ENCODE measurements around the gene TACC2. TPM values are rescaled to one million over a fixed set of nuclear protein-coding genes. Genes with fewer than 3 reads are reported as not detected.
"Not testable (repeated sequence)": the region's sequence is repeated elsewhere in the genome, so short reads cannot be mapped to it uniquely, and the experiment has no call there.

Gene TACC2
- total RNA-seq, 1 donor from 2014 or later, result 349 TPM

DNA sequence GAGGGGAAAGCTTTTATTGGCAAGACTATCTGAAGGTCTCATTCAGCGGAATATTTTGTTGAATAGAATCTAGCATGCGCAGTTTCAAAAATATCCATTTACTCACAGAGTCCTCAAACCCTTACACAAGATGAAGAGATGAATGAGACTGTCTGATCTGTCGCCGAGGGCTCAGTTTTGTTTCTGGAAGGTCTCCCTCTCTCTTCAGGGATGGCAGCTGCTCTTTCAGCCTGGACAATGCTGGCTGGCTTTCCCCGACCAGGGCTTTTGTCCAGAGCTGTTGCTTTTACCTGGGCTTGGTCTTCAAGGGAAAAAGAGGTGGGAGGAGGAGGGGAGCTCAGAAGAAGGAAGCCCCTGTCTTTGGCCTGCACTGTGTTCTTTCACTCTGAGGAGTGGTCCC is 200.2 kb downstream of the TACC2 start:
- ATAC-seq (ENCODE audit: poor library complexity) (no peak), DNase-seq (no peak)
- intact Hi-C loops (cut with DNase I), result no loop called here

GRCh38 chr10:122190176-122190943 is 201.4 kb downstream of the TACC2 start:
- ATAC-seq (ENCODE audit: poor library complexity) (no peak), DNase-seq (no peak)
- intact Hi-C loops (cut with DNase I), result no loop called here

DNA sequence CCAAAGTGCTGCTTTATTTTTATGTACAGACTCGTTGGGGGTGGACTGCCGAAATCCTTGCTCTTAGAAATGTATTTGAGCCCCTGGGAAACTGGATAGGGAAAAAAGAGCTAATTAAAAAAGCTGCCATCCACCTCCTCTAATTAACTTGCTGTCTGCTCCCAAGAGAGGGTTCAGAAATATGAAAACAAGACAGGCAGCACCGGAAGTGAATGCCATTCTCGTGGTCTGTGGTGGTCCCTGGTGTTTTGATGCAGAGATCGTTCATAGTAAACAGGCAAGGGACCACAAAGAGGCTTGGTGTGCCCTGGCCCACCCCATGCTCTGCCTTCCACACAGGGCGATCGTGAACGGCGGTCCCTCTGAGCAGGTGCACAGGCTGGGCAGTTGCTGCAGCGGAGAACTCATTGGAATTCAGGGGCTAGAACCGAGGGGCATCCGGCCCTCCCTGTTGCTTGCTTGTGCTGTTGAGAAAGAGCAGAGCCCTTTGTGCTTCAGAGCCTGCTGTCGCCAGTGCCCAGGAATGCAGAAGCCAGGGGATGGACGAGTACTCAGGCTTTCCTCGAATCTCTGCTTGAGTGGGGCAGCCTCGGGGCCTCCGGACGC is 203.1 kb downstream of the TACC2 start:
- ATAC-seq (ENCODE audit: poor library complexity) (peak; percentile 44), DNase-seq (no peak)
- intact Hi-C loops (cut with DNase I), result no loop called here

- ATAC-seq (ENCODE audit: poor library complexity) (no peak), DNase-seq (peak; percentile 26)
- intact Hi-C loops (cut with DNase I), result no loop called here
Observed at GRCh38 chr10:122194251-122194650, 205.3 kb downstream of the TACC2 start.

GRCh38 chr10:122196218-122196617 is 207.3 kb downstream of the TACC2 start:
- DNase-seq (no peak), ATAC-seq (ENCODE audit: poor library complexity) (no peak)
- intact Hi-C loops (cut with DNase I), result no loop called here

GRCh38 chr10:122197611-122198222 is 208.8 kb downstream of the TACC2 start:
- ATAC-seq (ENCODE audit: poor library complexity), result no peak
- DNase-seq, result no peak
- intact Hi-C loops (cut with DNase I), result no loop called here

- DNase-seq, result peak; percentile 54
- peak; percentile 74 for ATAC-seq (ENCODE audit: poor library complexity)
- intact Hi-C loops (cut with DNase I), result no loop called here
Observed at GRCh38 chr10:122198631-122199030, 209.7 kb downstream of the TACC2 start.

GRCh38 chr10:122199070-122199469 is 210.1 kb downstream of the TACC2 start:
- DNase-seq (peak; percentile 78), ATAC-seq (ENCODE audit: poor library complexity) (peak; percentile 90)
- intact Hi-C loops (cut with DNase I), result no loop called here

DNA sequence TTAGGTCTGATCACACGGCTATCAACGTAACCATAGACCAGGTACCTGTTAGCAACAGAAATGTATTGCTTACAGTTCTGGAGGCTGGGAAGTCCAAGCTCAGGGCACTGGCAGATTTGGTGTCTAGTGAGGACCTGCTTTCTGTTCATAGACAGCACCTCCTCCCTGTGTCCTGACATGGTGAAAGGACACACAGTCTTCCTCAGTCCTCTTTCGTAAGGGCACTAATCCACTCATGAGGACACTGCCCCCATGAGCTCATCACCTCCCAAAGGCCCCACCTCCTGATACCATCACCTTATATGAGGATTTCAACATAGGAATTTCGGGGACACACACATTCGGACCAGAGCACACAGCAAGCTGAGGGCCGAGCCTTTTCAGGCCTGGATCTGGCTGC is 210.7 kb downstream of the TACC2 start:
- DNase-seq (no peak), ATAC-seq (ENCODE audit: poor library complexity) (peak; percentile 13)
- intact Hi-C loops (cut with DNase I), result no loop called here

GRCh38 chr10:122201401-122201800 is 212.4 kb downstream of the TACC2 start:
- ATAC-seq (ENCODE audit: poor library complexity), result no peak
- DNase-seq, result no peak
- intact Hi-C loops (cut with DNase I), result no loop called here

DNA sequence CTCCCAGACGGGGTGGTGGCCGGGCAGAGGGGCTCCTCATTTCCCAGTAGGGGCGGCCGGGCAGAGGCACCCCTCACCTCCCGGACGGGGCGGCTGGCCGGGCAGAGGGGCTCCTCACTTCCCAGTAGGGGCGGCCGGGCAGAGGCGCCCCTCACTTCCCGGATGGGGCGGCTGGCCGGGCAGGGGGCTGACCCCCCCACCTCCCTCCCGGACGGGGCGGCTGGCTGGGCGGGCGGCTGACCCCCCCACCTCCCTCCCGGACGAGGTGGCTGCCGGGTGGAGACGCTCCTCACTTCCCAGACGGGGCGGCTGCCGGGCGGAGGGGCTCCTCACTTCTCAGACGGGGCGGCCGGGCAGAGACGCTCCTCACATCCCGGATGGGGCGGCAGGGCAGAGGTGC is 214.2 kb downstream of the TACC2 start:
- ATAC-seq (ENCODE audit: poor library complexity); DNase-seq; intact Hi-C loops (cut with DNase I): not testable (repeated sequence)

DNA sequence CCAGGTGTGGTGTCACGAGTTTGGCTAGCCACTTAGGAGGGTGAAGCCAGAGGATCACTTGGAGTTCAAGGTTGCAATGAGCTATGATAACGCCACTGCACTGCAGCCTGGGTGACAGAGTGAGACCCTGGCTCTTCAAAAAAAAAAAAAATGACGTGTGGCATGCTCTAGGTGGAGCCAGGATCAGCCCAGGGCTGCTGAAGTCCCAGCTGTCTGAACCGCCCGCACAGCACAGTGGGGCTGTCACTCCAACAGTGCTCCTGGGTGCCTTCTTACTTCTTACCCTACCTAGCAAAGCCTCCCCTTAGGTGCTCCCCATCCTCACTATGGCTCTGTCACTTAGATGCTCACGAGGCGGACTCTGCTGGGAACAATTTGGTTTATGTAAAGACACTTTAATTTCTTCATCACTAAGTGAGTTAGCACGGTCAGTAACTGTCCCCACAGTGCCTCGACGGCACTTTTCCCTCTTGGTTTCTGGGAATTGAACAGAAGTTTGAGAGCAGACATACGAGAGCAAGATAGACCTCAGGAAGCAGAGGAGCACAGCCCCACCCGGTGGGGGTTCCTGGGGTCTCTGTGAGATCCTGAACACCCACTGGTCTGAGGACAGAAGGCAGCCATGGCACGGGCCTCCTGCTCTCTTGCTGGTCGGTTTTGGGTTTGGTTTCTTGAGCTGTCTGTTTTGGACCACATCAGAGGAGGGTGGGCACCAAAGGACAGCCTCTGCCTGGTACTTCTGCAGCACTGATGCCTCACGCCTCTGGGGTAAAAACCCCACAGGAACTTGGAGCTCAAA is 215.9 kb downstream of the TACC2 start:
- ATAC-seq (ENCODE audit: poor library complexity) (peak; percentile 39), DNase-seq (no peak)
- intact Hi-C loops (cut with DNase I), result no loop called here

DNA sequence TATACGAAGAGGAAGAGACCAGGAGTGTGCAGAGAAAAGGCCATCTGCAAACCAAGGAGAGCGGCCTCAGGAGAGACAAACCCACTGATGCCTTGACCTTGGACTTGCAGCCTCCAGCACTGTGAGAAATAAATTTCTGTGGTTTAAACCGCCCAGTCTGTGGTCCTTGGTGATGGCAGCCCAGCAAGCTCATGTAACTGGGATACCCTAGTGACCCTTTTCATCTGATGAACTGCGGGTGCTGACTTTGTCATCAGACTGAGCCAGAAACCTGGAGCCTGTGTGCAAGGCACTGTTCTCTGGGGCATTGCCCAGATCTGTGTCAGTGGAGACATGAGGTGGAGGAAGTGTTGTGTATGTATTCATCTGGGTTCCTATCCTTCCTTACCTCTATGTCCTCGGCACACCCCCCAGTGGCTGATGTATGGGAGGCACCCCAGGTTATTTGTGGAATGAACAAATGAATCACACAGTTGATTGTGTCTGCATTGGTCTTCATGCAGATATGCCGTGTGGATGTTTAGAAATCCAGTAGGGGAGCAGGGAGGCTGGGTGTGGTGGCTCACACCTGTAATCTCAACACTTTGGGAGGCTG is 217.6 kb downstream of the TACC2 start:
- intact Hi-C loops (cut with DNase I), result no loop called here
- DNase-seq (peak; percentile 6), ATAC-seq (ENCODE audit: poor library complexity) (no peak)

- DNase-seq (peak; percentile 26), ATAC-seq (ENCODE audit: poor library complexity) (no peak)
- intact Hi-C loops (cut with DNase I), result no loop called here
Observed at GRCh38 chr10:122207163-122207562, 218.2 kb downstream of the TACC2 start.

DNA sequence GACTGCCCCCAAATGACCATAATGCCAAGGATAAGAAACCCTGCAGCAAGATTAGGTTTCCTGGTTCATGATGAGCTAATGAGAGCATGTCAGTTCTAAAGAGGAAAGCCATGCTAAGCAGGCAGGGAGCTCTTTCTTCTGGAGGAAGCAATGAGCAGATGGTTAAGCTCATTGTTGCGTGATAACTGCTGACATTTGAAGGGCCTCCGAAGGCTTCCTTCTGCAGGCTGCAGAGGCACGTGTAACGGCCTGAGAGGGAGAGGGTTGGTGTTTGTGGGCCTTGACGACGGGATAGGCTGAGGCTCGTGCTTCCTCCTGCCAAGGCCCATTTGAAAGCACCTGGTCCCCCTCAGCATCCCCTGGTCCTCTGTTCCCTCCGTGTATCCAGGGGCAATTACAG is 218.6 kb downstream of the TACC2 start:
- DNase-seq (peak; percentile 32), ATAC-seq (ENCODE audit: poor library complexity) (peak; percentile 34)
- intact Hi-C loops (cut with DNase I), result no loop called here

DNA sequence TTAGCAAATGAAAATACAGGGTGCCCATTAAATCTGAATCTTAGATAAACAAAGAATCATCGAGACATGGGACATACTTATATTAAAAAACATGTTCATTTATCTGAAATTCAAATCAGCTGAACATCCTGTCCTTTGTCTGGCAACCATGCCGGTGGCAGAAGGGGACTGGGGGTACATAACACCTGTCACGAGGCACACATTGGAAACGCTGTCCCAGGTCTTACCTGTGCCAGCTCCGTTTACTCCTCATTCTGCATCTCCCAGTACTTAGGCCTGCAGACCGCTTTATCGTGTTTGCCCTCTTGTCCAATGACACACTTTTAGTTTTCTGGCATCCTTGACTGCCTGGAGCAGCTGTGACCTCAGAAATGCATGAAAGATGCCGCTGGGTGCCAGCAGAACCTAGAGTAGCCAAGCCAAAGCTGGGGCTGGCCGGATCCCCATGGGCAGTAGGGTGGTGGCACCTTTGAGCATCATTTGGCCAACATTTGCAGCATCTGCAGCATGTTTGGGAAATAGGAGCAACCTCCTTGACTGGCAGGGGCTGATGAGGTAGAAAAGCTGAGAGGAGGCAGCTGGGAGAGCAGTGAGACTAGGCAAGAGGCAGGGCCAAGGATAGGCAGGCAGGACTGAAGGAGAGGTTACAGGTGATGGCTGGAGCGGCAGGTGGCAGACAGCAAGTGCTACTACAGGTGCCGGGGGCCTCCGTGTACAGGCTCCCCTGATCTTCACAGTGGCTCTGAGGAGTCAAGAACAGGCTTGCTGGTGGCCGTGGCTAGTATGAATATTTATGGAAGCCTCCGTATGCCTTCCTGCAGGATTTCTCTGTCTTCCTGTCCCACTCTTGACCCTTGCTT is 219.8 kb downstream of the TACC2 start:
- intact Hi-C loops (cut with DNase I), result no loop called here
- no peak for DNase-seq
- ATAC-seq (ENCODE audit: poor library complexity), result no peak

DNA sequence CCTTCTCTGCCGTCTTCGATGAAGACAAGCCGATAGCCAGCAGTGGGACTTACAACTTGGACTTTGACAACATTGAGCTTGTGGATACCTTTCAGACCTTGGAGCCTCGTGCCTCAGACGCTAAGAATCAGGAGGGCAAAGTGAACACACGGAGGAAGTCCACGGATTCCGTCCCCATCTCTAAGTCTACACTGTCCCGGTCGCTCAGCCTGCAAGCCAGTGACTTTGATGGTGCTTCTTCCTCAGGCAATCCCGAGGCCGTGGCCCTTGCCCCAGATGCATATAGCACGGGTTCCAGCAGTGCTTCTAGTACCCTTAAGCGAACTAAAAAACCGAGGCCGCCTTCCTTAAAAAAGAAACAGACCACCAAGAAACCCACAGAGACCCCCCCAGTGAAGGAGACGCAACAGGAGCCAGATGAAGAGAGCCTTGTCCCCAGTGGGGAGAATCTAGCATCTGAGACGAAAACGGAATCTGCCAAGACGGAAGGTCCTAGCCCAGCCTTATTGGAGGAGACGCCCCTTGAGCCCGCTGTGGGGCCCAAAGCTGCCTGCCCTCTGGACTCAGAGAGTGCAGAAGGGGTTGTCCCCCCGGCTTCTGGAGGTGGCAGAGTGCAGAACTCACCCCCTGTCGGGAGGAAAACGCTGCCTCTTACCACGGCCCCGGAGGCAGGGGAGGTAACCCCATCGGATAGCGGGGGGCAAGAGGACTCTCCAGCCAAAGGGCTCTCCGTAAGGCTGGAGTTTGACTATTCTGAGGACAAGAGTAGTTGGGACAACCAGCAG is 221.7 kb downstream of the TACC2 start:
- DNase-seq (no peak), ATAC-seq (ENCODE audit: poor library complexity) (no peak)
- intact Hi-C loops (cut with DNase I), result no loop called here

All from Right ventricle myocardium superior (tissue), 1 donor.